Adrenal gland (tissue), 12 donors: ENCODE measurements around the gene WNT2. TPM values are rescaled to one million over a fixed set of nuclear protein-coding genes. Genes with fewer than 3 reads are reported as not detected.

Experiments
- DNase-seq, 7 donors: peaks; one replicate each; pipeline ENCODE4 v3.0.0-alpha.2; 2019 to 2020
- H3K27ac ChIP-seq, 5 donors: fragments of 200-600 bp; sonication (generic) in 4 of 5; 1 replicate in 3 of 5; 2 replicates in 2 of 5; pipeline versions ENCODE4 v1.5.1 to v1.8.0; 2016 to 2020; ENCODE audit warnings: mild to moderate bottlenecking in 1 of 5
- H3K27me3 ChIP-seq: fragments of 200-600 bp; 2 replicates; pipeline ENCODE4 v1.8.0; 2021
- H3K36me3 ChIP-seq, 2 donors: fragments of 200-600 bp; replicated peaks in 1 of 2; 1 replicate in 1 of 2; 2 replicates in 1 of 2; pipeline versions ENCODE4 v1.5.1 to v1.8.0; 2018 to 2022
- H3K4me1 ChIP-seq, 2 donors: fragments of 200-600 bp; replicated peaks in 1 of 2; 1 replicate in 1 of 2; 2 replicates in 1 of 2; pipeline versions ENCODE4 v1.5.1 to v1.8.0; 2018 to 2021
- H3K4me3 ChIP-seq, 4 donors: fragments of 200-600 bp; sonication (generic) in 3 of 4; one replicate each; pipeline ENCODE4 v1.5.1; 2016 to 2018
- H3K9me3 ChIP-seq, 3 donors: fragments of 200-600 bp; sonication (generic) in 1 of 3; replicated peaks in 1 of 3; 1 replicate in 2 of 3; 2 replicates in 1 of 3; pipeline versions ENCODE4 v1.5.1 to v1.8.0; 2016 to 2021
- CTCF ChIP-seq, 6 experiments: fragments of 450-650 bp in 4 of 6; fragments of 200-600 bp in 2 of 6; sonication (generic) in 1 of 6; IDR thresholded peaks; 1 replicate in 5 of 6; 2 replicates in 1 of 6; pipeline versions ENCODE4 v1.5.1 to v1.8.0; 2016 to 2021; ENCODE audit warnings: antibody characterized with exemption in 6 of 6, mild to moderate bottlenecking in 2 of 6, moderate library complexity in 1 of 6
- POLR2A ChIP-seq, 2 donors: fragments of 450-650 bp; IDR thresholded peaks; one replicate each; pipeline ENCODE4 v1.6.1; 2017; ENCODE audit warnings: antibody characterized with exemption in 2 of 2, mild to moderate bottlenecking in 2 of 2, moderate library complexity in 1 of 2
- WGBS, 4 donors: extraction: QIAGEN DNeasy Blood & Tissue Kit in 2 of 4; methylation state at CpG; one replicate each; pipeline versions ENCODE4 v1.1.5 to v1.1.7; 2013 to 2017; 5-methylcytosine and 5-hydroxymethylcytosine counted together
- intact Hi-C, 2 donors: fragments of 100-400 bp; cut with DNase I; formaldehyde crosslinking; loops; one replicate each; pipeline versions ENCODE4 v1.14.1 to v1.15.0; 2022 to 2023
- polyA plus RNA-seq, 3 donors: library from polyadenylated mRNA; stranded (reverse); fragments of 200-250 nt in 2 of 3; fragments of 350-450 nt in 1 of 3; fragmentation: Illumina TruSeq in 1 of 3; extraction: RNeasy Lipid Tissue Mini Kit (QIAGEN cat#74804) in 1 of 3; gene quantifications; one replicate each; pipeline ENCODE4 v1.2.3, GENCODE V29; 2013 to 2014
- total RNA-seq, 9 donors: library from RNA; depleted of rRNA in 4 of 9; stranded (reverse); fragments of >200 nt in 4 of 9; fragments of 120-200 nt in 1 of 9; fragmentation: NEBNext Ultra II Directional in 1 of 9; extraction: Animal tissue kit (Norgen Biotek cat#: 25700) in 1 of 9; gene quantifications; one replicate each; pipeline versions ENCODE4 v1.1.0 to v1.2.4, GENCODE V29; 2013 to 2023
- donor health status: healthy with polysubstance abuse.
- donor health status: Bipolar disorder and iron deficiency.
- donor health status: DM: yes; HTN: yes; CAD: no.
- donor health status: DM: no; HTN: no; CAD: no.
- donor health status: DM: no; HTN: no; CAD: no.
- donor health status: DM: yes; HTN: yes; CAD: no.

Gene WNT2
- total and polyA plus RNA-seq, 12 donors: 0.07 to 0.72 (median 0.28) TPM; not detected in 9

DNA sequence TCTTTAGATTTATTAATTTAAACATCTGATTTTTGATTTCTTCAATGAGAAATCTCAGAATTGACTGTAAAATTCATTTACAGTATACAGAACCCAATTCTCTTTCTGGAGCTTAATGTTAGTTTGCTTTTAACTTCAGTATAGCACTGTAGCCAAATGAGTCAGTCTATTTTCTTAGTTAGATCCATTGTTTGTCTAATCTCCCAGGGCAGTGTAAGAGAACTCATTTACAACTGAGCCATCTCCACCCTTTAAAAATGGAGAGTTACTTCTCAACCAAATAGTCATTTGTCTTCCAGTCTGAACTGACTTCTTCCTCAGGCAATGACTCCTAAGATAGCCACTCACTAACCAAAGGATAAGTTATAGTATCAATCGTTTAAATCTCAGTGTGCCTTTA, 3.0 kb upstream of the WNT2 start:
- WGBS, 4 donors: 67 to 75% (median 70%) methylated on average over 1 of the region's 1 CpG
- Histone ChIP-seq H3K36me3 (no peaks in the 10 kb centered on the region), H3K4me3 (no peak overlapping the region), H3K9me3 (no peaks in the 10 kb centered on the region), H3K27ac (no peak overlapping the region), H3K27me3 (peaks cover 14% of the 10 kb centered on the region), H3K4me1 (peaks cover 0 to 9% of the 10 kb centered on the region in 2 donors)
- TF ChIP-seq POLR2A (IDR thresholded peaks at IDR 0.05) (no peak), CTCF (IDR thresholded peaks at IDR 0.05) (no peak)
- no peak for DNase-seq
- intact Hi-C loops: no loop called here

- 55 to 64% (median 57%) methylated on average over 4 of the region's 4 CpGs for WGBS, 4 donors
- Histone ChIP-seq H3K27me3 (peaks cover 14% of the 10 kb centered on the region), H3K36me3 (no peaks in the 10 kb centered on the region), H3K4me3 (no peak overlapping the region), H3K9me3 (no peaks in the 10 kb centered on the region), H3K27ac (no peak overlapping the region), H3K4me1 (peaks cover 0 to 9% of the 10 kb centered on the region in 2 donors)
- intact Hi-C loops: no loop called here
- no peak for DNase-seq
- TF ChIP-seq POLR2A (IDR thresholded peaks at IDR 0.05) (no peak), CTCF (IDR thresholded peaks at IDR 0.05) (no peak)
Observed at GRCh38 chr7:117324960-117325359, 2.1 kb upstream of the WNT2 start.

GRCh38 chr7:117323851-117324711, 1.2 kb upstream of the WNT2 start:
- 0 to 2% (median 1%) methylated on average over 25 to 67 of the region's 67 CpGs for WGBS, 4 donors
- intact Hi-C loops: no loop called here
- TF ChIP-seq CTCF (IDR thresholded peaks at IDR 0.05) (no peak), POLR2A (IDR thresholded peaks at IDR 0.05) (no peak)
- Histone ChIP-seq H3K4me1 (peaks cover 0 to 9% of the 10 kb centered on the region in 2 donors), H3K27me3 (peaks cover 14% of the 10 kb centered on the region), H3K4me3 (peak overlapping the region in 1 of 4 donors; percentile 43), H3K9me3 (no peaks in the 10 kb centered on the region), H3K36me3 (no peaks in the 10 kb centered on the region), H3K27ac (no peak overlapping the region)
- peak in 2 of 7 donors; percentile 6 to 23 for DNase-seq

DNA sequence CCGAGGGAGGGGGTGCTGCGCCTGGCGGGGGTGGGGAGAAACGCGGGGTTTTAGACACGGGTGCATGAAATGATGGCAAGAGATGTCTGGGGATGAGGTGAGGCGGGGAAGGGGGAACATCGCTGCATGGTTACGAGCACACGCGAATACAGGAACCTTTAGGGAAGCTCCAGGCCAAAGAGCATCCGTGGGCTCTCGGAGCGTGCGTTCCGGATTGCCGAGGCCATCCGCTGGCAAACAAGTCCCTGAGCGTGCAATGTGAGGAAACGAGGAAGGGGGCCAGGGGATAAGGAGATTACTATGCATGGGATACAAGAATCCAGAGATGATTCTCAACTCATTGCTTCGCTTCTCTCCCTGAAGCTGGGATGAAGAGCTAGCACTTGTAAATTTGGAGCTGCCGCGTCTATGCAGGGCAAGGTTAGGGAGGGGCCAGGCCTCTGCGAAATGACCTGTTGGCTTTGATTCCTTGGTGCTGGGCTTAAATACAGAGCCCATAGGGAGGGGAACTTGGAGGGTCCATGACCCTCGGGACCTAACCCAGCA, 520 bp upstream of the WNT2 start:
- Histone ChIP-seq H3K4me1 (peaks cover 0 to 9% of the 10 kb centered on the region in 2 donors), H3K4me3 (peak overlapping the region in 1 of 4 donors; percentile 43), H3K36me3 (no peaks in the 10 kb centered on the region), H3K27ac (no peak overlapping the region), H3K27me3 (peaks cover 14% of the 10 kb centered on the region), H3K9me3 (no peaks in the 10 kb centered on the region)
- intact Hi-C loops: no loop called here
- DNase-seq: no peak
- WGBS, 4 donors: 0 to 2% (median 1%) methylated on average over 20 to 25 of the region's 25 CpGs
- TF ChIP-seq POLR2A (IDR thresholded peaks at IDR 0.05): no peak
- TF ChIP-seq CTCF (IDR thresholded peaks at IDR 0.05): no peak
